ENCODE measurements around the gene VWA2. TPM values are rescaled to one million over a fixed set of nuclear protein-coding genes. Genes with fewer than 3 reads are reported as not detected.

The VWA2 gene
- total and polyA plus RNA-seq, 4 donors: 1.6 to 18.3 (median 8.4) TPM

GRCh38 chr10:114271075-114271778 lies 32.2 kb downstream of the VWA2 start:
- Histone ChIP-seq H3K9ac (ENCODE audit: insufficient read depth in 1 of 2, low read length in 2 of 2) (no peak overlapping the region), H3K4me3 (no peak overlapping the region), H3K27me3 (ENCODE audit: control insufficient read depth in 3 of 3, insufficient read depth in 3 of 3, low read length in 2 of 3) (no peaks in the 10 kb centered on the region), H3K27ac (ENCODE audit: low read depth in 1 of 2, low read length in 1 of 2) (peak overlapping the region in 1 of 2 donors; percentile 55), H3K9me3 (ENCODE audit: control insufficient read depth in 4 of 4, insufficient read depth in 3 of 4, low read length in 3 of 4) (no peaks in the 10 kb centered on the region), H3K36me3 (ENCODE audit: control insufficient read depth in 4 of 4, insufficient read depth in 4 of 4, low read length in 4 of 4) (peaks cover 0 to 2% (median 0%) of the 10 kb centered on the region in 4 donors), H3K4me1 (ENCODE audit: control insufficient read depth in 5 of 5, insufficient read depth in 5 of 5, low read length in 5 of 5) (peaks cover 0 to 10% (median 0%) of the 10 kb centered on the region in 5 donors)
- DNase-seq (peak; percentile 57 to 81 (median 65)), ATAC-seq (ENCODE audit: insufficient read depth, low FRiP score) (no peak)
- 73 to 79% methylated on average over 3 of the region's 3 CpGs for WGBS, 2 donors
- no peak for TF ChIP-seq CTCF (IDR thresholded peaks at IDR 0.05; ENCODE audit: control extremely low read depth, extremely low read depth)

- Histone ChIP-seq H3K9me3 (ENCODE audit: control insufficient read depth in 4 of 4, insufficient read depth in 3 of 4, low read length in 3 of 4) (no peaks in the 10 kb centered on the region), H3K27me3 (ENCODE audit: control insufficient read depth in 3 of 3, insufficient read depth in 3 of 3, low read length in 2 of 3) (no peaks in the 10 kb centered on the region), H3K4me1 (ENCODE audit: control insufficient read depth in 5 of 5, insufficient read depth in 5 of 5, low read length in 5 of 5) (peaks cover 0 to 4% (median 0%) of the 10 kb centered on the region in 5 donors), H3K4me3 (no peak overlapping the region), H3K36me3 (ENCODE audit: control insufficient read depth in 4 of 4, insufficient read depth in 4 of 4, low read length in 4 of 4) (peaks cover 0 to 2% (median 0%) of the 10 kb centered on the region in 4 donors), H3K27ac (ENCODE audit: low read depth in 1 of 2, low read length in 1 of 2) (peak overlapping the region in 1 of 2 donors; percentile 55), H3K9ac (ENCODE audit: insufficient read depth in 1 of 2, low read length in 2 of 2) (no peak overlapping the region)
- TF ChIP-seq CTCF (IDR thresholded peaks at IDR 0.05; ENCODE audit: control extremely low read depth, extremely low read depth): no peak
- DNase-seq (no peak), ATAC-seq (ENCODE audit: insufficient read depth, low FRiP score) (peak; percentile 74)
- 66 to 71% methylated on average over 4 of the region's 4 CpGs for WGBS, 2 donors
These were observed 32.7 kb downstream of the VWA2 start for GRCh38 chr10:114271779-114272167.

- Histone ChIP-seq H3K9me3 (ENCODE audit: control insufficient read depth in 4 of 4, insufficient read depth in 3 of 4, low read length in 3 of 4) (no peaks in the 10 kb centered on the region), H3K27ac (ENCODE audit: low read depth in 1 of 2, low read length in 1 of 2) (no peak overlapping the region), H3K36me3 (ENCODE audit: control insufficient read depth in 4 of 4, insufficient read depth in 4 of 4, low read length in 4 of 4) (peaks cover 0 to 2% (median 0%) of the 10 kb centered on the region in 4 donors), H3K27me3 (ENCODE audit: control insufficient read depth in 3 of 3, insufficient read depth in 3 of 3, low read length in 2 of 3) (no peaks in the 10 kb centered on the region), H3K9ac (ENCODE audit: insufficient read depth in 1 of 2, low read length in 2 of 2) (no peak overlapping the region), H3K4me3 (no peak overlapping the region), H3K4me1 (ENCODE audit: control insufficient read depth in 5 of 5, insufficient read depth in 5 of 5, low read length in 5 of 5) (peaks cover 0 to 4% (median 0%) of the 10 kb centered on the region in 5 donors)
- 92 to 97% methylated on average over 6 of the region's 6 CpGs for WGBS, 2 donors
- ATAC-seq (ENCODE audit: insufficient read depth, low FRiP score) (no peak), DNase-seq (no peak)
- no peak for TF ChIP-seq CTCF (IDR thresholded peaks at IDR 0.05; ENCODE audit: control extremely low read depth, extremely low read depth)
These were observed 33.6 kb downstream of the VWA2 start for GRCh38 chr10:114272696-114273095.
